Natural killer cell (primary cell): ENCODE results near the gene TAS2R60. TPM values are rescaled to one million over a fixed set of nuclear protein-coding genes. Genes with fewer than 3 reads are reported as not detected.

Source experiments
- ATAC-seq, 3 donors: fragments of 150-1000 bp in 2 of 3; fragments of 200-7000 bp in 1 of 3; cut with Tn5 transposase; 1 replicate in 1 of 3; 2 replicates in 2 of 3; pipeline ENCODE4 v1.10.0; 2021; ENCODE audit warnings: mild to moderate bottlenecking in 2 of 3, moderate library complexity in 2 of 3
- DNase-seq, 2 donors: peaks; one replicate each; pipeline versions ENCODE4 v3.0.0 to v3.0.0-alpha.2; 2013 to 2021; ENCODE audit warnings: mixed read lengths in 1 of 2
- H3K27ac ChIP-seq: one replicate; pipeline ENCODE4 v1.5.1; 2013; ENCODE audit warnings: mild to moderate bottlenecking, low read length
- H3K27me3 ChIP-seq: one replicate; pipeline ENCODE4 v1.6.1; 2013; ENCODE audit warnings: low read length; ENCODE audit not compliant: control insufficient read depth, insufficient read depth
- H3K36me3 ChIP-seq: one replicate; pipeline ENCODE4 v1.6.1; 2013; ENCODE audit warnings: low read length; ENCODE audit not compliant: control insufficient read depth, insufficient read depth
- H3K4me1 ChIP-seq: one replicate; pipeline ENCODE4 v1.6.1; 2013; ENCODE audit warnings: low read length; ENCODE audit not compliant: control insufficient read depth, insufficient read depth
- H3K4me3 ChIP-seq: one replicate; pipeline ENCODE4 v1.5.1; 2013; ENCODE audit warnings: low read length
- H3K9me3 ChIP-seq: one replicate; pipeline ENCODE4 v1.6.1; 2013; ENCODE audit warnings: low read length; ENCODE audit not compliant: control insufficient read depth, insufficient read depth
- H3K27ac Mint-ChIP-seq, 2 donors: one replicate each; pipeline ENCODE4 v1.8.0; 2022; ENCODE audit warnings: mild to moderate bottlenecking in 2 of 2, mixed read lengths in 2 of 2, moderate library complexity in 1 of 2
- H3K27me3 Mint-ChIP-seq, 2 donors: one replicate each; pipeline ENCODE4 v1.8.0; 2022; ENCODE audit warnings: low read depth in 2 of 2, mixed read lengths in 2 of 2
- H3K36me3 Mint-ChIP-seq: one replicate; pipeline ENCODE4 v1.8.0; 2022; ENCODE audit warnings: mixed read lengths
- H3K4me1 Mint-ChIP-seq, 2 donors: one replicate each; pipeline ENCODE4 v1.8.0; 2022; ENCODE audit warnings: mixed read lengths in 2 of 2
- H3K4me3 Mint-ChIP-seq: one replicate; pipeline ENCODE4 v1.8.0; 2022; ENCODE audit warnings: mild to moderate bottlenecking, moderate library complexity, mixed read lengths
- H3K9me3 Mint-ChIP-seq, 2 donors: one replicate each; pipeline ENCODE4 v1.8.0; 2022; ENCODE audit warnings: mixed read lengths in 2 of 2
- WGBS: methylation state at CpG from one replicate; pipeline ENCODE4 v1.1.7; 2013; ENCODE audit warnings: missing lambda C conversion rate; ENCODE audit not compliant: insufficient coverage; 5-methylcytosine and 5-hydroxymethylcytosine counted together
- intact Hi-C: fragments of 100-400 bp; cut with micrococcal nuclease; formaldehyde crosslinking; loops from one replicate; pipeline ENCODE4 v1.14.2; 2022
- total RNA-seq, 4 donors: library from RNA; stranded (reverse); fragments of 120-200 nt in 1 of 4; gene quantifications; one replicate each; pipeline versions ENCODE4 v1.2.3 to v1.2.4, GENCODE V29; 2013 to 2022
- TF ChIP-seq, protein P1 (sequence below): fragments of 200-600 bp; IDR thresholded peaks from one replicate; pipeline ENCODE4 v1.8.0; 2022; ENCODE audit warnings: antibody characterized with exemption

Gene TAS2R60
- total RNA-seq, 3 donors from 2014 or later (not counting 1 experiment from before 2014, with no cell fraction given) = 0.40 TPM; not detected in 2

DNA sequence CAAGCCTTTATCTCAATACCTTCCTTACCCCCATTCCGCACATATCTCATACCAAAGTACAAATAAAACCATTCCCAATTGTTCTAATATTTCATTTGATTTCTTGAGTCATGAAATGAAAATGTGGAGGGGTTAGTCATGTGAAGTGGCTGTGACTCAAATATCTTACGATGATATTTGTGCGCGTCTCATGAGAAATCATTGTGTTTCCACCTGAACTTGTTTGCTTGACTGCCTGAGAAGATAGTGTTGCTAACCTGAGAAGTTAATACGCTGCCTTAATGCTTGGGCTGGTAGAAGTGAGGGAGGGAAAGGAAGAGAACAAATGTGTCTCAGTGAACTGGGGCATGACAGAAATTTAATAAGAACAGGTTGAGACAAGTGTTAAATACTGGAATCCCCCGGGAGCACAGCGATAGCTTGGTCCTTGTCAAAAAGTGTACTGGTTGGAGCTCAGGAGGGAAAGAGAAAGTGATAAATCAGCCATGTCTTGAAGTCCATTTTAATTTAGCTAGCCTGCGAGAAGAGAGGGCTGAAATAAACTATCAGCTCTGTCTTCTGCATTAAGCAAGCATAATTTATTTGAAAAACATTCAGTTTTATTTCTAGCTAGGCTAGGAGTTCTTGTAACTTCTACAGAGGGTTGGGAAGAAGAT lies 27.4 kb upstream of the TAS2R60 start:
- Histone ChIP-seq H3K27ac (no peak overlapping the region), H3K9me3 (no peaks in the 10 kb centered on the region), H3K36me3 (no peaks in the 10 kb centered on the region), H3K4me3 (no peak overlapping the region), H3K4me1 (no peaks in the 10 kb centered on the region), H3K27me3 (peaks cover 8% of the 10 kb centered on the region)
- peaks cover 40 to 49% of the 10 kb centered on the region in 2 donors for H3K27me3 Mint-ChIP-seq
- ATAC-seq (no peak), DNase-seq (no peak)
- peaks cover 0 to 6% of the 10 kb centered on the region in 2 donors for H3K4me1 Mint-ChIP-seq
- TF ChIP-seq, protein P1, sequence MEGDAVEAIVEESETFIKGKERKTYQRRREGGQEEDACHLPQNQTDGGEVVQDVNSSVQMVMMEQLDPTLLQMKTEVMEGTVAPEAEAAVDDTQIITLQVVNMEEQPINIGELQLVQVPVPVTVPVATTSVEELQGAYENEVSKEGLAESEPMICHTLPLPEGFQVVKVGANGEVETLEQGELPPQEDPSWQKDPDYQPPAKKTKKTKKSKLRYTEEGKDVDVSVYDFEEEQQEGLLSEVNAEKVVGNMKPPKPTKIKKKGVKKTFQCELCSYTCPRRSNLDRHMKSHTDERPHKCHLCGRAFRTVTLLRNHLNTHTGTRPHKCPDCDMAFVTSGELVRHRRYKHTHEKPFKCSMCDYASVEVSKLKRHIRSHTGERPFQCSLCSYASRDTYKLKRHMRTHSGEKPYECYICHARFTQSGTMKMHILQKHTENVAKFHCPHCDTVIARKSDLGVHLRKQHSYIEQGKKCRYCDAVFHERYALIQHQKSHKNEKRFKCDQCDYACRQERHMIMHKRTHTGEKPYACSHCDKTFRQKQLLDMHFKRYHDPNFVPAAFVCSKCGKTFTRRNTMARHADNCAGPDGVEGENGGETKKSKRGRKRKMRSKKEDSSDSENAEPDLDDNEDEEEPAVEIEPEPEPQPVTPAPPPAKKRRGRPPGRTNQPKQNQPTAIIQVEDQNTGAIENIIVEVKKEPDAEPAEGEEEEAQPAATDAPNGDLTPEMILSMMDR = no peak
- no peaks in the 10 kb centered on the region for H3K36me3 Mint-ChIP-seq
- no peak overlapping the region for H3K27ac Mint-ChIP-seq
- H3K4me3 Mint-ChIP-seq = no peak overlapping the region
- no peaks in the 10 kb centered on the region for H3K9me3 Mint-ChIP-seq
- intact Hi-C loops = loop anchor here (1.0 to 5.0 kb wide), 2 partner anchors 39 to 176 kb away; no protein-coding TSS in a partner anchor
- WGBS = 80% methylated on average over 7 of the region's 8 CpGs

DNA sequence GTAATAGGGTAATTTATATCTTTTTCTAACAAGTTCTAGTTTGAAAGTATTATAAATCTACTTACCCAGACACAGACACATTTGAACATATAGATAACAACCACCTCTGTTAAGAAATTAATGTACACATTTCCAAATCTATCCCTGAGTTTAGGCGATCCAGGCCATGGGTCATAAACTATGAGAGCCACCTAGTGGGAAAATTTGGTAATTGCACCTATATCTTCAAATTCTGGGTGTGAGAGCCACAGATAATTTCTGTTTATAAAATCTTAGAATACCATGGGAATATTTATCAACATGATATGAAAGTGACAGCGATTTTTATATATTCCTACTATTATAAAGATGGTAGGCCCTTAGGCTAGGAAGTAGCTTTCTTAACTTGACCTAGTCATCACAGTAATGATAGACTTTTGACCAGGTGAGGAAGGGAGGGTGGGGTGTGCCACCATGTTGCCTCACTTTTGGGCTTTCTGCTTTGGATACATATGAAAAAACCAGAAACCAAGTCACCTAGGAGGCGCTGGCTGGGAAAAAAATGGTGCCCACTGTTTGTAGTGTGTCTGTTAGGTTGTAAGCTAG lies 26.6 kb upstream of the TAS2R60 start:
- no peaks in the 10 kb centered on the region for H3K36me3 Mint-ChIP-seq
- H3K27ac Mint-ChIP-seq = no peak overlapping the region
- ATAC-seq (peak; percentile 57 to 65 (median 65)), DNase-seq (peak in 1 of 2 donors; percentile 78)
- no peaks in the 10 kb centered on the region for H3K9me3 Mint-ChIP-seq
- Histone ChIP-seq H3K27ac (no peak overlapping the region), H3K4me3 (no peak overlapping the region), H3K36me3 (no peaks in the 10 kb centered on the region), H3K27me3 (peaks cover 5% of the 10 kb centered on the region), H3K9me3 (no peaks in the 10 kb centered on the region), H3K4me1 (no peaks in the 10 kb centered on the region)
- intact Hi-C loops = loop anchor here (1.0 to 5.0 kb wide), 2 partner anchors 39 to 176 kb away; no protein-coding TSS in a partner anchor
- peaks cover 0 to 6% of the 10 kb centered on the region in 2 donors for H3K4me1 Mint-ChIP-seq
- H3K4me3 Mint-ChIP-seq = no peak overlapping the region
- H3K27me3 Mint-ChIP-seq = peaks cover 38 to 41% of the 10 kb centered on the region in 2 donors
- TF ChIP-seq, protein P1 = peak; percentile 86
- WGBS = 18% methylated on average over 1 of the region's 3 CpGs

DNA sequence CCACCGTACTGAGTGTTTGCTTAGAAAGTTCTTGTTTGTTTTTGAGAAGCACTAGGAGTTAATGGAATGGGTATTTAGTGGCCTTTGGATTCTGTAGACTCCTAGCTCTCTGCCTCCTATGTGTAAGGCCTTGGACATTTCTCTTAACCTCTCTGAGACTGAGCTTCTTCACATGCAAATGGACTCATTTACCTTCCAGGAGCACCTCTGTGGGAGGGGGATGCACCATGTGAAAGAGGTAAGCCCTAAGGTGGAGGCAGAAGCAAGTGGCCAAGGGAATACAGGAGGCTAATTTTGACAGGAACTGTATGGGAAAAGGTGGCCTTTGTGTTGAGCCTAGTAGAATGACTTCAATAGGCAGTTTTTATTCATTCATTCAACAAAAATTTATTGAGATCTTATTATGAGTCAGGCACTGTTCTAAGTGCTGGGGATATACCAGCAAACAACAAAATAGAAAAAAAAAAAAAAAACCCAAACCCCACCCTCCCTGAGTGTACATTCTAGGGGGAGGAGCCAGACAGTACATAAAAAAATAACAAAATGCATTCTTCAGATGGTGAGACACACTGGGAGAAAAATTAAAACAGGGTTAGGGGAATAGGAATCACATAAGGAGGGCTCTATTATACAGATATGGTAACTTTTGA lies 25.4 kb upstream of the TAS2R60 start:
- no peak overlapping the region for H3K4me3 ChIP-seq
- no peaks in the 10 kb centered on the region for H3K36me3 ChIP-seq
- no peaks in the 10 kb centered on the region for H3K9me3 ChIP-seq
- Mint-ChIP-seq H3K27ac (no peak overlapping the region), H3K36me3 (no peaks in the 10 kb centered on the region), H3K4me3 (no peak overlapping the region), H3K4me1 (no peaks in the 10 kb centered on the region), H3K27me3 (peaks cover 26 to 29% of the 10 kb centered on the region in 2 donors), H3K9me3 (no peaks in the 10 kb centered on the region)
- WGBS = no CpG with 5 or more reads among the region's 1 CpG
- H3K27ac ChIP-seq = no peak overlapping the region
- DNase-seq = no peak
- TF ChIP-seq, protein P1 = no peak
- no peaks in the 10 kb centered on the region for H3K4me1 ChIP-seq
- intact Hi-C loops = loop anchor here (5.0 kb wide), 1 partner anchor 41 kb away; no protein-coding TSS in a partner anchor
- ATAC-seq = no peak
- H3K27me3 ChIP-seq = peaks cover 2% of the 10 kb centered on the region
